ENCODE results near the gene PDE2A.

Gene PDE2A

DNA sequence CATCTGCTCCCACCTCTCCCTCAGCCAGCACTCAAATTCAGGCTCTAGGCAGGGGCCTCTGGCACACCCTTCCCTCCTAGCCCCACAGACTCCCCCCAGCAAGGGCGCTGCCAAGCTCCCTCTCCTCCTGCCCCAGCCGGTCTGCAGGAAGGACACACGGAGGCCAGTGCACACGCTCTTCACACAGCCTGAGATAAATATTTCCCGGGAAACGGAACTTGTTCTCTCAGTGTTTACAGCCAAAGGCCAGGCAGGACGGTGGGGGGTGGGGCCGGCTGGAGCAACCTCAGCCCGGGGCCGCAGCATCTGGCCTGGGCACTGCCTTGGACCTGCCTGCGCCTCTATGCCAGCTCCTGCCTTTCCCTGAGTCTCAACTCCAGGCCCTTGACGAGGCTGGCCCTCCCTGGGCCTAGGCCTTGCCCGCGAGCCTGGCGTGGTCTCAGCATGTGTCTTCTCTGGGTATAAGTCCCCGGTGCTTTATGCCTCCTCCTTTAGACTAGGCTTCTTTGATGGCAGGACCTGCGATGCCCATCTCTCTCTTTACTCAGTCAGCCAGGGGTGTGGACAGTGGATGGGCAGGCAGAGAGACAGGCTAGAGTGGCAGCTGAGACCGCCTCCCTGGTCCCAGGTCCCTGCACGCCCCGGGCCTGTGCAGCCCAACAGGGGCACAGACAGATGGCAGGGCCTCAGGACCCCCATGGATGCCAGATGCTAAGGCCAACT, 48.4 kb downstream of the PDE2A start:
- TF ChIP-seq, protein P1, sequence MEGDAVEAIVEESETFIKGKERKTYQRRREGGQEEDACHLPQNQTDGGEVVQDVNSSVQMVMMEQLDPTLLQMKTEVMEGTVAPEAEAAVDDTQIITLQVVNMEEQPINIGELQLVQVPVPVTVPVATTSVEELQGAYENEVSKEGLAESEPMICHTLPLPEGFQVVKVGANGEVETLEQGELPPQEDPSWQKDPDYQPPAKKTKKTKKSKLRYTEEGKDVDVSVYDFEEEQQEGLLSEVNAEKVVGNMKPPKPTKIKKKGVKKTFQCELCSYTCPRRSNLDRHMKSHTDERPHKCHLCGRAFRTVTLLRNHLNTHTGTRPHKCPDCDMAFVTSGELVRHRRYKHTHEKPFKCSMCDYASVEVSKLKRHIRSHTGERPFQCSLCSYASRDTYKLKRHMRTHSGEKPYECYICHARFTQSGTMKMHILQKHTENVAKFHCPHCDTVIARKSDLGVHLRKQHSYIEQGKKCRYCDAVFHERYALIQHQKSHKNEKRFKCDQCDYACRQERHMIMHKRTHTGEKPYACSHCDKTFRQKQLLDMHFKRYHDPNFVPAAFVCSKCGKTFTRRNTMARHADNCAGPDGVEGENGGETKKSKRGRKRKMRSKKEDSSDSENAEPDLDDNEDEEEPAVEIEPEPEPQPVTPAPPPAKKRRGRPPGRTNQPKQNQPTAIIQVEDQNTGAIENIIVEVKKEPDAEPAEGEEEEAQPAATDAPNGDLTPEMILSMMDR (IDR thresholded peaks at IDR 0.05; ENCODE audit: insufficient read depth, missing control alignments): no peak
- DNase-seq (ENCODE audit: insufficient read length, low spot score) (no peak), FAIRE-seq (no peak)

DNA sequence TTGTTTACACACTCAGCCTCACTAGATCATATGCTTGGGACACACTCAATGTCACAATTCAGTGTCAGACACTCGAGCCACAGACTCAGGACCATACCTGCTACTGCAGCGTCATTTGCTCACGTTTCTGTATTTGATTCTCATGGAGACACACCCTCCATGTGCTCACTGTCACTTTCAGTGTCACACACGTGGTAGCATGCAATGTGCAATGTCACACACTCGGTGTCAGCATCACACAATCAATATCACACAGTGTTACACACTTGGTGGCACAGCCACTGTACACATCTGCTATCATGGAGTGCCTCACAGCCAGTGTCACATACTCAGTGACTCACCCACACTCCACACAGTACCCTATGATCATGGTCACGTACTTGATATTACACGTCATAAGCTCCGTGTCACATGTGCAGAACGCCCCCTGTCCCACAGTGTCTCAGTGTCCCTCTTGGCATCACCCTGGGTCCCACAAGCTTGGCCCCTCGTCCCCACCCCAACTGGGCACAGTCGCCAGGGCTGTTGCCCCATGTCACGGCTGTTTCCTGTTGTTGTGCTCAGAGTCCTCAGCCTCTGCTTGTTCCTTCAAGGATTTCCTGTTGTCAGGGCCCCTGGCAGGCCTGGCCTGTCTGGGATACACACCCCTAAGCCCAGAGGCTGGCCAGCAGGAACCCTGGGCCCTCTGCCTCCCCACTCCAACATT, 49.6 kb downstream of the PDE2A start:
- FAIRE-seq: no peak
- TF ChIP-seq, protein P1 (IDR thresholded peaks at IDR 0.05; ENCODE audit: insufficient read depth, missing control alignments): no peak
- no peak for DNase-seq (ENCODE audit: insufficient read length, low spot score)

GRCh38 chr11:72623052-72623451, 51.2 kb downstream of the PDE2A start:
- TF ChIP-seq, protein P1 (IDR thresholded peaks at IDR 0.05; ENCODE audit: insufficient read depth, missing control alignments): no peak
- FAIRE-seq: no peak
- DNase-seq (ENCODE audit: insufficient read length, low spot score): no peak

DNA sequence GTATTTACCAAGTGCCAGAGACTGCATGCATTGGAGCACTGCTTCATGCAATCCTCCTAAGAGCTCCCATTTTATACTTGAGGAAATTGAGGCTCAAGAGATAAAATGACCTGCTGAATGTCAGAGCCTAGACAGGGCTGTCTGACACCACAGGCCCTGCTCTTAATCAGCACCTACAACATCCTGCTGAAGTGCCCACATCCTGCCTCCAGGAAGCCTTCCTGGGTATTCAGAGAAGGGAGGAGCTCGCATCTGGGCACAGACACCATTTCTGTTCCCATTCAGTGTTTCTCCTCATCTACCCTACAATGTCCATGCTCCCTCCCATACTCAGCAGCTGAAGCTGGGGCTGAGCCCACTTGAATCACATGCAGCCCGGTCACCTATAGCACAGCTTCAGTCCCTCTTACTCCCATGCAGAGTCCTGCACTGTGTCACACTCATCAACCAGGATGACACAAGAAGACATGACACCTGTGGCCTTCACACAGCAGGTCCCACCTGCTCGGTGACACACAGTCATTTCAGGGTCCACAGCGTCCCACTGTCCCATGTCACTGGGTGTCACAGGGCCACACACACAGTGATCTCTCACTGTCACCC, 53.1 kb downstream of the PDE2A start:
- FAIRE-seq (no peak), DNase-seq (ENCODE audit: insufficient read length, low spot score) (no peak)
- TF ChIP-seq, protein P1 (IDR thresholded peaks at IDR 0.05; ENCODE audit: insufficient read depth, missing control alignments): no peak

DNA sequence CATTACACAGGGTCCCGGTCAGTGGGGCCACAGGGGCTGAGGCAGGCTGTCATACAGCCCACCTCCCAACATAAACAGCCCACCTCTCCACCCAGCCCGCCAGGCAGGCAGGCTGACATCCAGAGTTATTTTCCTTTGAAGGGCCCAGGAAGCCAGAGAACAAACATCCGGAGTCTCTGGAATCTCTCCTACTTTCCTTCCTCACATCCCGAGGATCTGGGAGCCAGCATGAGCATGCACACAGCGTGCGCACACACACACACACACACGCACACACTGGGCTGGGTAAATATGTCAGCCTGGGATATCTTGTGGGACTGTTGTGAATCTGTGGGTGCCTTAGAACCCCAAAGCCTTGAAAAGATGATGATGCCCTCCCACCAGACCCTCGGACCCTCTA, 55.4 kb downstream of the PDE2A start:
- DNase-seq (ENCODE audit: insufficient read length, low spot score) (no peak), FAIRE-seq (no peak)
- TF ChIP-seq, protein P1 (IDR thresholded peaks at IDR 0.05; ENCODE audit: insufficient read depth, missing control alignments): no peak

DNA sequence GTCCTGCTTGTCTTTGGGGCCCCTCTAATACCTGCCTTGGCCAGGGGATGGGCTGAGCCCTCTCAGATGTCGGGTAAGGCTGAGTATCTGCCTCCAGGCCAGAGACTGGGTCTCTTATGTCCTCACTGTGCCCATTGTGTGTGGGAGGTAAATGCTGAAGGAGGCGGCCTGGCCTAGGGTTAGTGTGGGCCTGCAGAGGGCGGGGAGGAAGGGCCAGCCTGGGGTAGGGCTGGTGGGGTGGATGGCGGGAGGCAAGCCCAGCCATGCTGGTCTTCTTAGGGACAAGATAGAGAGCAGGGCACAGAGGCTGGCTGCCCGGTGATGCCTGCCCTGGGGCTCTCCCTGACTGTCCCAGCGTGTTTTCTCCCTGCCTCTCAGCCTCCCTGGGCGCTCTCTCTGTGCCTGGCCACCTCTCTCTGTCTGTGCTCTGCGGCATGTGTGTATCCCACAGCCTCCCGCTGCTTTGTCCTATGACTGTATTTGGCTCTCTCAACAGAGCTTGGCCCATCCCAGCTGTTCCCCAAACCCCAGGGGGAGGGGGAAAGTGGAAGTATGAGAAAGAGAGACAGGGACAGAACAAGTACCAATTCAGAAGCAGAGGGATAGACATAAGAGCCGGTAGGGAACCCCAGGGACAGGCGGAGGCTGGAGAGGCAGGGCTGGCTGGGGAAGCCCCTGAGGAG, 57.0 kb downstream of the PDE2A start:
- no peak for DNase-seq (ENCODE audit: insufficient read length, low spot score)
- TF ChIP-seq, protein P1 (IDR thresholded peaks at IDR 0.05; ENCODE audit: insufficient read depth, missing control alignments): no peak
- FAIRE-seq: no peak

All from D721Med (cell line).